ENCODE data around the gene RADX. TPM values are rescaled to one million over a fixed set of nuclear protein-coding genes. Genes with fewer than 3 reads are reported as not detected.

The RADX gene
- total and polyA plus RNA-seq, 12 donors: 0.60 to 39.9 (median 4.2) TPM

GRCh38 chrX:106718709-106719108 is 106.9 kb downstream of the RADX start:
- TF ChIP-seq POLR2A (IDR thresholded peaks at IDR 0.05): no peak
- TF ChIP-seq CTCF (IDR thresholded peaks at IDR 0.05): no peak
- H3K36me3 ChIP-seq (replicated peaks in 1 of 2): no peaks in the 10 kb centered on the region
- H3K9me3 ChIP-seq (replicated peaks in 1 of 3): no peaks in the 10 kb centered on the region
- DNase-seq: no peak
- peaks cover 6% of the 10 kb centered on the region for H3K27me3 ChIP-seq
- no peak overlapping the region for H3K27ac ChIP-seq
- intact Hi-C loops (cut with DNase I): no loop called here
- H3K4me3 ChIP-seq: no peak overlapping the region
- H3K4me1 ChIP-seq (replicated peaks in 1 of 2): no peaks in the 10 kb centered on the region
- 61 to 82% (median 73%) methylated on average over 3 to 4 of the region's 4 CpGs for WGBS, 4 donors

- Histone ChIP-seq H3K4me3 (peak overlapping the region in 1 of 4 donors; percentile 44), H3K27ac (peak overlapping the region in 2 of 5 donors; percentile 84 to 87), H3K9me3 (replicated peaks in 1 of 3) (no peaks in the 10 kb centered on the region), H3K27me3 (peaks cover 21% of the 10 kb centered on the region), H3K36me3 (replicated peaks in 1 of 2) (no peaks in the 10 kb centered on the region), H3K4me1 (replicated peaks in 1 of 2) (no peaks in the 10 kb centered on the region)
- TF ChIP-seq CTCF (IDR thresholded peaks at IDR 0.05) (peak in 3 of 6 experiments; percentile 8 to 26 (median 20)), POLR2A (IDR thresholded peaks at IDR 0.05) (no peak)
- intact Hi-C loops (cut with DNase I): no loop called here
- 3 to 36% (median 14%) methylated on average over 8 of the region's 8 CpGs for WGBS, 4 donors
- DNase-seq: no peak
Observed at GRCh38 chrX:106725931-106726330, 114.2 kb downstream of the RADX start.

- Histone ChIP-seq H3K27me3 (peaks cover 21% of the 10 kb centered on the region), H3K4me1 (replicated peaks in 1 of 2) (no peaks in the 10 kb centered on the region), H3K27ac (peak within 1 kb of the TSS in 4 of 5 donors; percentile 63 to 87 (median 74)), H3K9me3 (replicated peaks in 1 of 3) (no peaks in the 10 kb centered on the region), H3K4me3 (peak within 1 kb of the TSS in 3 of 4 donors; percentile 6 to 44 (median 21)), H3K36me3 (replicated peaks in 1 of 2) (no peaks in the 10 kb centered on the region)
- TF ChIP-seq CTCF (IDR thresholded peaks at IDR 0.05): no peak
- TF ChIP-seq POLR2A (IDR thresholded peaks at IDR 0.05): peak in 1 of 2 donors; percentile 77
- DNase-seq: peak; percentile 48 to 76 (median 69)
- intact Hi-C loops (cut with DNase I): no loop called here
- 1 to 29% (median 10%) methylated on average over 11 to 79 of the region's 79 CpGs for WGBS, 4 donors
Observed at GRCh38 chrX:106726485-106727437, 115.0 kb downstream of the RADX start, which contains the start of gene RNF128. RNF128 (plus strand) TSS chrX:106726701; CDS start chrX:106726914, 213 bp downstream.

- H3K4me3 ChIP-seq: peak overlapping the region in 1 of 4 donors; percentile 44
- H3K4me1 ChIP-seq (replicated peaks in 1 of 2): no peaks in the 10 kb centered on the region
- TF ChIP-seq CTCF (IDR thresholded peaks at IDR 0.05): no peak
- TF ChIP-seq POLR2A (IDR thresholded peaks at IDR 0.05): peak in 1 of 2 donors; percentile 21
- peak in 1 of 7 donors; percentile 8 for DNase-seq
- no peaks in the 10 kb centered on the region for H3K9me3 ChIP-seq (replicated peaks in 1 of 3)
- 24 to 55% (median 48%) methylated on average over 2 of the region's 2 CpGs for WGBS, 4 donors
- H3K36me3 ChIP-seq (replicated peaks in 1 of 2): no peaks in the 10 kb centered on the region
- H3K27ac ChIP-seq: peak overlapping the region in 3 of 5 donors; percentile 47 to 87 (median 63)
- H3K27me3 ChIP-seq: peaks cover 21% of the 10 kb centered on the region
- intact Hi-C loops (cut with DNase I): no loop called here
Observed at GRCh38 chrX:106728337-106728736, 116.6 kb downstream of the RADX start.
